Measurements from ENCODE around the gene TFG. TPM values are rescaled to one million over a fixed set of nuclear protein-coding genes. Genes with fewer than 3 reads are reported as not detected.
A peak's percentile ranks its signal among the peaks of the same experiment; 100 is the strongest.

The TFG gene
- total RNA-seq, 1 donor from 2014 or later, result 59.6 TPM

DNA sequence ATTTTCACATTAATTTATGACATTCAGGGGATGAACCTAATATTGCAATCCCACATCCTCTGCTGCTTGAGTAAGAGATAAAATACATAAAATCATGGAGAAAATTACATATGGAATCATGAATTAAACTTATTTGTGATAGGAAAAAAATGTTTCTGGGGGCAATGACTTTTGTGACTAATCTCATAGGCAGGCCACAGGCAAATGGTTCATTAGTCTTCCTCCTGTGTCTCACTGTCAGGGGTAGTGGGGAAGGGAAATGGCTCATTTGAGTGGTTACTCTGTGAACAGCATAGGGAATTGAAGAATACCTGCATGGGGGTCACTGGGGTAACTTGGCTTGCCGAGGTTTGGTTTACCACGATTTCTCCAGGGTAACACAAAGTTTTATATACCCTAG, 72.0 kb downstream of the TFG start:
- DNase-seq, result no peak
- TF ChIP-seq, protein P1, sequence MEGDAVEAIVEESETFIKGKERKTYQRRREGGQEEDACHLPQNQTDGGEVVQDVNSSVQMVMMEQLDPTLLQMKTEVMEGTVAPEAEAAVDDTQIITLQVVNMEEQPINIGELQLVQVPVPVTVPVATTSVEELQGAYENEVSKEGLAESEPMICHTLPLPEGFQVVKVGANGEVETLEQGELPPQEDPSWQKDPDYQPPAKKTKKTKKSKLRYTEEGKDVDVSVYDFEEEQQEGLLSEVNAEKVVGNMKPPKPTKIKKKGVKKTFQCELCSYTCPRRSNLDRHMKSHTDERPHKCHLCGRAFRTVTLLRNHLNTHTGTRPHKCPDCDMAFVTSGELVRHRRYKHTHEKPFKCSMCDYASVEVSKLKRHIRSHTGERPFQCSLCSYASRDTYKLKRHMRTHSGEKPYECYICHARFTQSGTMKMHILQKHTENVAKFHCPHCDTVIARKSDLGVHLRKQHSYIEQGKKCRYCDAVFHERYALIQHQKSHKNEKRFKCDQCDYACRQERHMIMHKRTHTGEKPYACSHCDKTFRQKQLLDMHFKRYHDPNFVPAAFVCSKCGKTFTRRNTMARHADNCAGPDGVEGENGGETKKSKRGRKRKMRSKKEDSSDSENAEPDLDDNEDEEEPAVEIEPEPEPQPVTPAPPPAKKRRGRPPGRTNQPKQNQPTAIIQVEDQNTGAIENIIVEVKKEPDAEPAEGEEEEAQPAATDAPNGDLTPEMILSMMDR (IDR thresholded peaks at IDR 0.05), result no peak
- H3K27me3 ChIP-seq, result no peaks in the 10 kb centered on the region
- H3K36me3 ChIP-seq, result peaks cover 6% of the 10 kb centered on the region
- intact Hi-C loops (cut with DNase I), result no loop called here
- H3K4me1 ChIP-seq, result no peaks in the 10 kb centered on the region
- H3K27ac ChIP-seq, result no peak overlapping the region
- H3K4me3 ChIP-seq, result no peak overlapping the region
- H3K9me3 ChIP-seq, result no peaks in the 10 kb centered on the region
- no peak for ATAC-seq

DNA sequence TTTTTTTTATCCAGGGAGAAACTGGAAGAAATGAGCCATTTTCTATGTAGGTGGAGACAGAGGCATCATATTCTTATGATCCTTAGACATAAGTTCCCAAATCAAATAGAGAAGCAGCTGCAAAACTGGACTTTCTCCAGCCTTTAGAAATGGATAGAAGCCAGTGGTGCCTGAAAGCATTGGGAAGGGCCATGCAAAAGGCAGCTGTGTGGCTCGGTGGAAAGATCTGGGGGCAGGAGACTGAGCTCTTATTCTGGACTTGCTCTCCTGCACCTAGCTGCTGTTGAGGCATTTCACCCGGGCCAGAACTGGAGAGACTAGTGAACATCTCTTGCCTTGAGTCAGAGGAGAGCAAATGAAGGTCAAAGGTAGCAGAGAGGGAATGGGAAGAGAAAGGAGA, 73.1 kb downstream of the TFG start:
- ATAC-seq, result no peak
- intact Hi-C loops (cut with DNase I), result no loop called here
- TF ChIP-seq, protein P1 (IDR thresholded peaks at IDR 0.05), result no peak
- Histone ChIP-seq H3K36me3 (peaks cover 6% of the 10 kb centered on the region), H3K4me3 (no peak overlapping the region), H3K9me3 (no peaks in the 10 kb centered on the region), H3K27ac (no peak overlapping the region), H3K27me3 (no peaks in the 10 kb centered on the region), H3K4me1 (no peaks in the 10 kb centered on the region)
- DNase-seq, result no peak

- DNase-seq (no peak), ATAC-seq (no peak)
- no peaks in the 10 kb centered on the region for H3K4me1 ChIP-seq
- H3K27ac ChIP-seq, result no peak overlapping the region
- no peak overlapping the region for H3K4me3 ChIP-seq
- no peaks in the 10 kb centered on the region for H3K9me3 ChIP-seq
- H3K36me3 ChIP-seq, result peaks cover under 1% of the 10 kb centered on the region
- H3K27me3 ChIP-seq, result no peaks in the 10 kb centered on the region
- TF ChIP-seq, protein P1 (IDR thresholded peaks at IDR 0.05), result no peak
- intact Hi-C loops (cut with DNase I), result no loop called here
These were observed 73.6 kb downstream of the TFG start for GRCh38 chr3:100782906-100783305.

DNA sequence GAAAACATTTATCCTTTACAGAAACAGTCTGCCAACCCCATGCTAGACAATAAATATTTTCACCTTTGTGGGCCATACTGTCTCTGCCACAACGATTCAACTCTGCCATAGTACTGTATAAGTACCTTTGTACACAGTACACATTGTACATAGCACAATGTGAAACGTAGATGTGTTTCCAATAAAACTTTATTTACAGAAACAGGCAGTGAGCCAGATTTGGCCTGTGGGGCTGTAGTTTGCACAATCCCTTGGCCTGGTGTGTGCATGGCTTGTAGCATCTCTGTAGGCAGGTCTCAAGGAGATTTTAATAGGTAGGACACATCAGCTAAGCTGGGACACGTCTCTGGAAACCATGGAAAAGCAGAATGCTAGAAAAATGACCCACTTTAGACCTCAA, 74.3 kb downstream of the TFG start:
- DNase-seq (no peak), ATAC-seq (no peak)
- H3K27ac ChIP-seq, result no peak overlapping the region
- H3K4me3 ChIP-seq, result no peak overlapping the region
- TF ChIP-seq, protein P1 (IDR thresholded peaks at IDR 0.05), result no peak
- no peaks in the 10 kb centered on the region for H3K9me3 ChIP-seq
- no peaks in the 10 kb centered on the region for H3K27me3 ChIP-seq
- no peaks in the 10 kb centered on the region for H3K36me3 ChIP-seq
- intact Hi-C loops (cut with DNase I), result no loop called here
- H3K4me1 ChIP-seq, result no peaks in the 10 kb centered on the region

- intact Hi-C loops (cut with DNase I), result no loop called here
- TF ChIP-seq, protein P1 (IDR thresholded peaks at IDR 0.05), result no peak
- Histone ChIP-seq H3K4me1 (no peaks in the 10 kb centered on the region), H3K27ac (no peak overlapping the region), H3K27me3 (no peaks in the 10 kb centered on the region), H3K36me3 (no peaks in the 10 kb centered on the region), H3K4me3 (no peak overlapping the region), H3K9me3 (no peaks in the 10 kb centered on the region)
- no peak for ATAC-seq
- DNase-seq, result no peak
These were observed 80.3 kb downstream of the TFG start for GRCh38 chr3:100789579-100789978.

DNA sequence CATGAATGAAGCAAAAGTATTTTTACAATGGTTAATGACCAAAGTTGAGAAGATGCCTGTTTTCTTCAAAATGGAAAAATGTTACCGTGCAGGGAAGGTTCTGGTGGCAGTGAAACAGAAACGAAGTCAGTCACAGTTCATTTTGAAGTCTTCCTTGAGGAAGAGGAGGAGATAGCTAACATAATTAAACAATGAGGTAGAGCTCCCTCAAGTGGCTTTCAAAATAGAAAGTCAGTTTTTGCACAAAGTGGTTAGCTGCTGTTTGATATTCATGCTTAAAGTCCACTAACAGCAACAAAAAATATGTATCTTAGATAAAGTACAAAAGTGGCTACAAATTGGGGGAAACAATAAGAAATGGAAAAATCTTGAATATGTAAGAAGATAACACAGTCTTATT, 87.3 kb downstream of the TFG start:
- ATAC-seq, result peak; percentile 27
- H3K36me3 ChIP-seq, result no peaks in the 10 kb centered on the region

More for the DNA sequence above, 87.3 kb downstream of the TFG start:
- H3K27ac ChIP-seq, result no peak overlapping the region
- TF ChIP-seq, protein P1 (IDR thresholded peaks at IDR 0.05), result peak; percentile 26
- H3K4me3 ChIP-seq, result no peak overlapping the region
- peaks cover 6% of the 10 kb centered on the region for H3K4me1 ChIP-seq
- no peaks in the 10 kb centered on the region for H3K9me3 ChIP-seq
- DNase-seq, result no peak
- no peaks in the 10 kb centered on the region for H3K27me3 ChIP-seq
- intact Hi-C loops (cut with DNase I), result no loop called here

Data from upper lobe of right lung (tissue), 1 donor.